ENCODE measurements around the gene SPIRE2.
"Not testable (repeated sequence)": the region's sequence is repeated elsewhere in the genome, so short reads cannot be mapped to it uniquely, and the experiment has no call there.

SPIRE2 gene

DNA sequence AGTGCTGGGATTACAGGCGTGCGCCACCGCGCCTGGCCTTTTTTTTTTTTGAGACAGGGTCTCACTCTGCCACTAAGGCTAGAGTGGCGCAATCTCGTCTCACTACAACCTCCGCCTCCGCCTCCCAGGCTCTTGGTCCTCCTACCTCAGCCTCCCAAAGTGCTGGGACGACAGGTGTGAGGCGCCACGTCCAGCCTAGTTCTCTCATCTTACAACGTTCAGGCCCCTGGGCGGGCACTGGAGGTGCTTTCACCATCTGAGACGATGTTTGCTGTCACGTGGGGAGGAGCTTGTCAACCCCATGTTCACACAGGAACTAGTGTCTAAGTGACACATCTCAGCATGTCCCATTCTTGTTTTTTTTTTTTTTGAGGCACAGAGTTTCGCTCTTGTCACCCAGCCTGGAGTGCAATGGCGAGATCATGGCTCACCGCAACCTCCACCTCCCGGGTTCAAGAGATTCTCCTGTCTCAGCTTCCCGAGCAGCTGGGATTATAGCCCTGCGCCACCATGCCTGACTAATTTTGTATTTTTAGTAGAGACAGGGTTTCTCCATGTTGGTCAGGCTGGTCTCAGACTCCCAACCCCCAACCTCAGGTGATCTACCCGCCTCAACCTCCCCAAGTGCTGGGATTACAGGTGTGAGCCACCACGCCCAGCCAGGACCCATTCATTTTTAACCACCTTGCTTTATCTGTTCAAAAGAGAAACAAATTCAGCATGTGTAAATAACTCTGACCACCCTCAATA, 6.7 kb upstream of the SPIRE2 start:
- DNase-seq (ENCODE audit: extremely low read depth, insufficient read length), result no peak
- TF ChIP-seq, protein P1, sequence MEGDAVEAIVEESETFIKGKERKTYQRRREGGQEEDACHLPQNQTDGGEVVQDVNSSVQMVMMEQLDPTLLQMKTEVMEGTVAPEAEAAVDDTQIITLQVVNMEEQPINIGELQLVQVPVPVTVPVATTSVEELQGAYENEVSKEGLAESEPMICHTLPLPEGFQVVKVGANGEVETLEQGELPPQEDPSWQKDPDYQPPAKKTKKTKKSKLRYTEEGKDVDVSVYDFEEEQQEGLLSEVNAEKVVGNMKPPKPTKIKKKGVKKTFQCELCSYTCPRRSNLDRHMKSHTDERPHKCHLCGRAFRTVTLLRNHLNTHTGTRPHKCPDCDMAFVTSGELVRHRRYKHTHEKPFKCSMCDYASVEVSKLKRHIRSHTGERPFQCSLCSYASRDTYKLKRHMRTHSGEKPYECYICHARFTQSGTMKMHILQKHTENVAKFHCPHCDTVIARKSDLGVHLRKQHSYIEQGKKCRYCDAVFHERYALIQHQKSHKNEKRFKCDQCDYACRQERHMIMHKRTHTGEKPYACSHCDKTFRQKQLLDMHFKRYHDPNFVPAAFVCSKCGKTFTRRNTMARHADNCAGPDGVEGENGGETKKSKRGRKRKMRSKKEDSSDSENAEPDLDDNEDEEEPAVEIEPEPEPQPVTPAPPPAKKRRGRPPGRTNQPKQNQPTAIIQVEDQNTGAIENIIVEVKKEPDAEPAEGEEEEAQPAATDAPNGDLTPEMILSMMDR (IDR thresholded peaks at IDR 0.05; ENCODE audit: insufficient read depth, low read length, poor library complexity, severe bottlenecking), result no peak
- Histone ChIP-seq H3K36me3 (ENCODE audit: control insufficient read depth, insufficient read depth, low read length) (no peaks in the 10 kb centered on the region), H3K27me3 (replicated peaks; ENCODE audit: control insufficient read depth, insufficient read depth, low read length) (no peaks in the 10 kb centered on the region), H3K4me3 (replicated peaks; ENCODE audit: low read depth, low read length) (no peak overlapping the region)

DNA sequence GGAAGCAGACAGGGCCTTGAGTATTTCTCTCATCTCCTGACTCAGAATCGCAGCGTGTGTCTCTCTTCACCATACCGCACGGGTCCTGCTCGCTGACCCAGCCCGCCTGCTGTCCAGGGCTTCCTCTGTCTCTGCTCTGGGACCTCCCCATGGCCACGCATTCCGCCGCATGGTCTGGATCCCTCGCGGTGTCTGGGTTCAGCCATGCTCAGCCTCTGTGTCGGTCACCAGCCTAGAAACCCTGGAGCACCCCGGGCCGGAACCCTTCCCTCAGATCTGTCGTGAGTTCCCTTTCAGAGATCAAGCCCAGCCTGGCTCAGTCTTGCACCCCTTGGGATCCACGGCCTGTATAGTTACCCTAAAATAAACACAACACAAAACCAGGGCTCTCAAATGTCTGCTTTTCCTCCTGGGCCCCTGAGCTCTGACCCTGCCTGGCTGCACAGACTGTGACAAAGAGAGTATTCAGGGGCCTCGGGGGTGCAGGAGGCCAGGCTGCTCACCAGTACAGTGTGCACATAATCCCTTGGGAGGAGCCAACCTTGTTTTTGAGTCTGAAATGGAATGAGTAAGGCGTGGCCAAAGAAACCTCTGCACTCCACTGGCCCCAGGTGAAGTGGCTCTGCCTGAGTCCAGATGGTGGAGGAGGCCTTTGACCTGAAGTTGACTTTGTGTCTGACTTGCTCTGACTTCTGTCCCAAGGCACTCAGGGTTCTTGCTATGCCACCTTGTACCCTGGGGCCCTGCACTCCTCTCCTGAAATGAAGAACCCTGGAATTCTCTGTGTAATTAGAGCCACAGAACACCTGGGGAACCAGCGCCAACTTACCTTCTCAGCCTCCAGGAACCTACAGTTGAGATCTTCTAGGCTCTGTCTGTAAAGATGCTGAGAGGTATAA, 5.8 kb upstream of the SPIRE2 start:
- H3K27me3 ChIP-seq (replicated peaks; ENCODE audit: control insufficient read depth, insufficient read depth, low read length), result no peaks in the 10 kb centered on the region
- H3K36me3 ChIP-seq (ENCODE audit: control insufficient read depth, insufficient read depth, low read length), result no peaks in the 10 kb centered on the region
- DNase-seq (ENCODE audit: extremely low read depth, insufficient read length), result no peak
- no peak overlapping the region for H3K4me3 ChIP-seq (replicated peaks; ENCODE audit: low read depth, low read length)
- TF ChIP-seq, protein P1 (IDR thresholded peaks at IDR 0.05; ENCODE audit: insufficient read depth, low read length, poor library complexity, severe bottlenecking), result no peak

DNA sequence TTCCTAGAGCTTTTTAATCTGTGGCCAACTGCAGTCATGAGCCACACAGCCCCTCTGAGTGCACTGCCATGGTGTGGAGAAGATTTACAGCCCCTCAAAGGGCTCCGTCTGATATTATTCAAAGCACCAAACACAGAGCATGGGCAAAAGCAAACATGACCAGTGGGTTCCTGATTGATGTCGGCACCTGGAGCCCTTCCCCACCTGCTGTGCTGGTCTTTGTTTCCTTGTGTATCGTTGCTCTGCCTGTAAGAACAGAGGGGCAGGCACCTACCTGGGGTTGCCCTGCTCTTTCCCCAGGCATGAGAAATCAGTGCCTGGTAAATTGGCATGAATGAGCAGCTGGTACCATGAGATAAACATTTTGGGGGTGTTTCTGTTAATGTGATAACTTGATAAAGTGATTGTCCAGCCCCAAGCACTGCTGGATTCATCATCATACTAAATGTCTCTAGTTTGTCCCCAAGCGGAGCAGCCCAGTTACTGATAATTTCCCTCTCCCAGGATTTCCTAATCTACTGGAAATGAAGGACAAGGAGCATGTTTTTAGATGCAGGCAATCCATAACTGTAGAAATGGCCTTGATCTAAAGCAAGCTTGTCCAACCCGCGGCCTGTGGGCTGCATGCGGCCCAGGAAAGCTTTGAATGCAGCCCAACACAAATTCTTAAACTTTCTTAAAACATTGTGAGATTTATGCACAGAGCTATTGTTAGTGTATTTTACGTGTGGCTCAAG, 5.0 kb upstream of the SPIRE2 start:
- DNase-seq (ENCODE audit: extremely low read depth, insufficient read length), result no peak
- H3K36me3 ChIP-seq (ENCODE audit: control insufficient read depth, insufficient read depth, low read length), result no peaks in the 10 kb centered on the region

DNA sequence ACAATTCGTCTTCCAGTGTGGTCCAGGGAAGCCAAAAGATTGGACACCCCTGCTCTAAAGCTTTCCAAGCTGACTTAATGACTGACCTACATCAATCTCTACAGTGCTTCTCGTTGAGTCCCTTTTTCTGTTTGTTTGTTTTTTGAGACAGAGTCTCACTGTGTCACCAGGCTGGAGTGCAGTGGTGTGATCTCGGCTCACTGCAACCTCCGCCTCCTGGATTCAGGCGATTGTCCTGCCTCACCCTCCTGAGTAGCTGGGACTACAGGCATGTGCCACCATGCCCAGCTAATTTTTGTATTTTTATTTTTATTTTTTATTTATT, 4.5 kb upstream of the SPIRE2 start:
- not testable (repeated sequence) for H3K4me3 ChIP-seq (replicated peaks; ENCODE audit: low read depth, low read length); H3K27me3 ChIP-seq (replicated peaks; ENCODE audit: control insufficient read depth, insufficient read depth, low read length); DNase-seq (ENCODE audit: extremely low read depth, insufficient read length); H3K36me3 ChIP-seq (ENCODE audit: control insufficient read depth, insufficient read depth, low read length)

More for the DNA sequence above, 5.0 kb upstream of the SPIRE2 start:
- TF ChIP-seq, protein P1 (IDR thresholded peaks at IDR 0.05; ENCODE audit: insufficient read depth, low read length, poor library complexity, severe bottlenecking), result no peak
- Histone ChIP-seq H3K27me3 (replicated peaks; ENCODE audit: control insufficient read depth, insufficient read depth, low read length) (no peaks in the 10 kb centered on the region), H3K4me3 (replicated peaks; ENCODE audit: low read depth, low read length) (no peak overlapping the region)

DNA sequence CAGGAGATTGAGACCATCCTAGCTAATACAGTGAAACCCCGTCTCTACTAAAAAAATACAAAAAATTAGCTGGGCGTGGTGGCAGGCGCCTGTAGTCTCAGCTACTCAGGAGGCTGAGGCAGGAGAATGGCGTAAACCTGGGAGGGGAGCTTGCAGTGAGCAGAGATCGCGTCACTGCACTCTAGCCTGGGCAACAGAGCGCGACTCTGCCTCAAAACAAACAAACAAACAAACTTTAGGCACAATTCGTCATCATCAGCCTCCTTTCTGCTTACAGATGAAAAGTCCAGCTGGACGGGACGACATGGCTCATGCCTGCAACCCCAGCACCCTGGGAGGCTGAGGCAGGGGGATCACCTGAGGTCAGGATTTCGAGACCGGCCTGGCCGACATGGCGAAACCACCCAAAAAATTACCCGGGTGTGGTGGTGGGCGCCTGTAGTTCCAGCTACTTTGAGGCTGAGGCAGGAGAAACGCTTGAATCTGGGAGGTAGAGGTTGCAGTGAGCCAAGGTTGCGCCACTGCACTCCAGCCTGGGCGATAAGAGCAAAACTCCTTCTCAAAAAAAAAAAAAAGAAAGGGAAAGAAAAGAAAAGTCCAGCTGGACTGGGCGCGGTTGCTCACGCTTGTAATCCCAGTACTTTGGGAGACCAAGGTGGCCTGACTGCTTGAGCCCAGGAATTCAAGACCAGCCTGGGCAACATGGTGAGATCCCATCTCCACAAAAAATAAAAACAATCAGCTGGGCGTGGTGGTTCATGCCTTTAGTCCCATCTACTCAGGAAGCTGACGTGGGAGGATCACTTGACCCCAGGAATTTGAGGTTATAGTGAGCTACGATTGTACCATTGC, 1.5 kb upstream of the SPIRE2 start:
- H3K4me3 ChIP-seq (replicated peaks; ENCODE audit: low read depth, low read length), result no peak overlapping the region
- DNase-seq (ENCODE audit: extremely low read depth, insufficient read length), result no peak
- TF ChIP-seq, protein P1 (IDR thresholded peaks at IDR 0.05; ENCODE audit: insufficient read depth, low read length, poor library complexity, severe bottlenecking), result no peak
- no peaks in the 10 kb centered on the region; the same call in 1 of the 2 replicates for H3K27me3 ChIP-seq (replicated peaks; ENCODE audit: control insufficient read depth, insufficient read depth, low read length)
- H3K36me3 ChIP-seq (ENCODE audit: control insufficient read depth, insufficient read depth, low read length), result no peaks in the 10 kb centered on the region
